H1 (cell line): ENCODE measurements around the gene ZFHX2. TPM values are rescaled to one million over a fixed set of nuclear protein-coding genes. Genes with fewer than 3 reads are reported as not detected.
A peak's percentile ranks its signal among the peaks of the same experiment; 100 is the strongest.

Experiments used
- CTCF ChIA-PET: fragments of 300-600 bp; sonication (Branson Sonifier 250); formaldehyde crosslinking; loops from one replicate; lab custom pipeline; 2021; ENCODE audit not compliant: partially characterized antibody; lab: Charles Lee
- POLR2A ChIA-PET: fragments of 300-600 bp; sonication (Branson Sonifier 250); formaldehyde crosslinking; loops from one replicate; lab custom pipeline; 2021; ENCODE audit warnings: inconsistent platforms; ENCODE audit not compliant: partially characterized antibody; lab: Charles Lee
- DNase-seq, 2 experiments: peaks; one replicate each; pipeline versions ENCODE4 v3.0.0 to v3.0.0-alpha.2; 2010 to 2022; ENCODE audit warnings: low spot score in 2 of 2, low read depth in 1 of 2, mixed read lengths in 1 of 2
- FAIRE-seq: peaks from 2 replicates; lab custom pipeline; 2011; peaks lifted over from hg19 to GRCh38; lab: Jason Lieb, UNC
- H2AFZ ChIP-seq: 2 replicates; pipeline ENCODE4 v1.8.1; 2012; ENCODE audit warnings: low read length, inconsistent platforms
- H2AK5ac ChIP-seq: 2 replicates; pipeline ENCODE4 v1.6.1; 2013; ENCODE audit warnings: low read depth, low read length
- H2BK120ac ChIP-seq: replicated peaks from 2 replicates; pipeline ENCODE3; 2013; ENCODE audit warnings: low read depth, low read length, inconsistent platforms
- H2BK12ac ChIP-seq: 2 replicates; pipeline ENCODE4 v1.6.1; 2013; ENCODE audit warnings: low read depth, low read length
- H2BK15ac ChIP-seq: 2 replicates; pipeline ENCODE4 v1.6.1; 2013; ENCODE audit warnings: low read length
- H2BK20ac ChIP-seq: 2 replicates; pipeline ENCODE4 v1.6.1; 2013; ENCODE audit warnings: low read length
- H2BK5ac ChIP-seq: 2 replicates; pipeline ENCODE4 v1.6.1; 2013; ENCODE audit warnings: low read depth, low read length
- H3K14ac ChIP-seq: 2 replicates; pipeline ENCODE4 v1.6.1; 2013; ENCODE audit warnings: inconsistent platforms; ENCODE audit not compliant: insufficient read length
- H3K18ac ChIP-seq: 2 replicates; pipeline ENCODE4 v1.6.1; 2013; ENCODE audit warnings: low read length; ENCODE audit errors: extremely low read depth
- H3K23ac ChIP-seq: 2 replicates; pipeline ENCODE4 v1.6.1; 2013; ENCODE audit warnings: inconsistent platforms; ENCODE audit not compliant: insufficient read length
- H3K23me2 ChIP-seq: 2 replicates; pipeline ENCODE4 v1.6.1; 2013; ENCODE audit warnings: low read depth, low read length
- H3K27ac ChIP-seq: 2 replicates; pipeline ENCODE4 v1.6.1; 2011; ENCODE audit warnings: low read depth, low read length, inconsistent platforms
- H3K27me3 ChIP-seq, 4 experiments: replicated peaks in 1 of 4; 1 replicate in 1 of 4; 2 replicates in 3 of 4; pipeline versions ENCODE4 v1.6.1 to v1.8.1; 2011 to 2013; ENCODE audit warnings: low read length in 3 of 4, mild to moderate bottlenecking in 3 of 4, inconsistent platforms in 2 of 4, mixed read lengths in 2 of 4, moderate library complexity in 1 of 4; ENCODE audit not compliant: control insufficient read depth in 3 of 4, insufficient read depth in 3 of 4; ENCODE audit errors: extremely low read depth in 1 of 4
- H3K36me3 ChIP-seq, 4 experiments: 2 replicates each; pipeline versions ENCODE4 v1.6.1 to v1.8.1; 2011 to 2013; ENCODE audit warnings: mild to moderate bottlenecking in 4 of 4, low read length in 3 of 4, moderate library complexity in 2 of 4, control low read depth in 1 of 4, inconsistent platforms in 1 of 4; ENCODE audit not compliant: insufficient read depth in 4 of 4, control insufficient read depth in 2 of 4
- H3K4ac ChIP-seq: replicated peaks from 2 replicates; pipeline ENCODE3; 2013; ENCODE audit warnings: low read length, low read depth, mixed read lengths, inconsistent platforms; ENCODE audit not compliant: insufficient read length
- H3K4me1 ChIP-seq, 4 experiments: replicated peaks in 1 of 4; 1 replicate in 1 of 4; 2 replicates in 3 of 4; pipeline versions ENCODE4 v1.6.1 to v1.8.1; 2011 to 2013; ENCODE audit warnings: low read length in 3 of 4, inconsistent platforms in 2 of 4, mixed read lengths in 1 of 4; ENCODE audit not compliant: insufficient read depth in 4 of 4, control insufficient read depth in 3 of 4
- H3K4me2 ChIP-seq, 2 experiments: 2 replicates each; pipeline versions ENCODE4 v1.6.1 to v1.8.1; 2011 to 2013; ENCODE audit warnings: low read depth in 2 of 2, low read length in 2 of 2, control low read depth in 1 of 2, inconsistent platforms in 1 of 2, mild to moderate bottlenecking in 1 of 2; ENCODE audit not compliant: insufficient read depth in 1 of 2
- H3K4me3 ChIP-seq, 4 experiments: fragments of 200-600, 300-600 bp in 1 of 4; sonication (generic), shearing (Covaris generic), sonication (Bioruptor Twin) in 1 of 4; 2 replicates each; pipeline versions ENCODE4 v1.5.1 to v1.8.1; 2011 to 2016; ENCODE audit warnings: low read length in 4 of 4, low read depth in 3 of 4, control low read depth in 2 of 4, inconsistent platforms in 2 of 4, mild to moderate bottlenecking in 2 of 4, mixed read lengths in 1 of 4, moderate library complexity in 1 of 4; ENCODE audit not compliant: insufficient read depth in 2 of 4; ENCODE audit errors: extremely low read depth in 1 of 4
- H3K56ac ChIP-seq: replicated peaks from 2 replicates; pipeline ENCODE3; 2013; ENCODE audit warnings: low read depth, mild to moderate bottlenecking, mixed read lengths, low read length, inconsistent platforms; ENCODE audit not compliant: insufficient read length
- H3K79me1 ChIP-seq: 2 replicates; pipeline ENCODE4 v1.6.1; 2013; ENCODE audit warnings: low read depth, low read length, control low read depth
- H3K79me2 ChIP-seq, 2 experiments: 2 replicates each; pipeline versions ENCODE4 v1.6.1 to v1.8.1; 2012 to 2013; ENCODE audit warnings: low read length in 2 of 2, mild to moderate bottlenecking in 2 of 2, inconsistent platforms in 1 of 2; ENCODE audit not compliant: insufficient read depth in 2 of 2, control insufficient read depth in 1 of 2
- H3K9ac ChIP-seq, 4 experiments: replicated peaks in 1 of 4; 1 replicate in 1 of 4; 2 replicates in 3 of 4; pipeline versions ENCODE4 v1.6.1 to v1.8.1; 2011 to 2013; ENCODE audit warnings: low read depth in 3 of 4, low read length in 3 of 4, control low read depth in 2 of 4, mild to moderate bottlenecking in 2 of 4, moderate library complexity in 2 of 4, inconsistent platforms in 1 of 4; ENCODE audit errors: extremely low read depth in 1 of 4
- H3K9me3 ChIP-seq, 2 experiments: 2 replicates each; pipeline versions ENCODE4 v1.6.1 to v1.8.1; 2012 to 2013; ENCODE audit warnings: mild to moderate bottlenecking in 2 of 2, moderate library complexity in 2 of 2, control low read depth in 1 of 2, inconsistent platforms in 1 of 2, low read depth in 1 of 2, low read length in 1 of 2, mixed read lengths in 1 of 2; ENCODE audit not compliant: insufficient read depth in 2 of 2
- H4K20me1 ChIP-seq, 2 experiments: replicated peaks in 1 of 2; 2 replicates each; pipeline versions ENCODE3 to v1.8.1; 2011 to 2013; ENCODE audit warnings: inconsistent platforms in 2 of 2, low read length in 2 of 2, mild to moderate bottlenecking in 1 of 2; ENCODE audit not compliant: insufficient read depth in 2 of 2, control insufficient read depth in 1 of 2
- H4K5ac ChIP-seq: 2 replicates; pipeline ENCODE4 v1.6.1; 2013; ENCODE audit warnings: low read length, low read depth, mixed read lengths, inconsistent platforms; ENCODE audit not compliant: insufficient read length
- H4K8ac ChIP-seq: 2 replicates; pipeline ENCODE4 v1.8.0; 2013; ENCODE audit warnings: mild to moderate bottlenecking, moderate library complexity, low read length, inconsistent platforms; ENCODE audit not compliant: insufficient read depth; ENCODE audit errors: extremely low read depth
- H4K91ac ChIP-seq: replicated peaks from 2 replicates; pipeline ENCODE3; 2013; ENCODE audit warnings: low read length, mixed read lengths, inconsistent platforms; ENCODE audit not compliant: insufficient read length
- POLR2A ChIP-seq, 2 experiments: IDR thresholded peaks; 1 replicate in 1 of 2; 2 replicates in 1 of 2; pipeline ENCODE4 v1.6.1; 2011; ENCODE audit warnings: low read depth in 2 of 2, low read length in 2 of 2, mild to moderate bottlenecking in 2 of 2; ENCODE audit errors: control extremely low read depth in 1 of 2
- RBBP5 ChIP-seq: IDR thresholded peaks from 2 replicates; pipeline ENCODE4 v1.7.1; 2012; ENCODE audit warnings: low read depth, mild to moderate bottlenecking, inconsistent platforms, low read length, moderate library complexity, borderline replicate concordance
- WGBS, 2 experiments: shearing (Covaris generic) in 1 of 2; methylation state at CpG; one replicate each; pipeline versions ENCODE4 v1.1.6 to v1.1.7; 2013 to 2015; ENCODE audit warnings: low lambda C conversion rate in 2 of 2, mixed read lengths in 2 of 2, inconsistent platforms in 1 of 2, low coverage in 1 of 2, missing lambda C conversion rate in 1 of 2; ENCODE audit not compliant: insufficient replicate concordance in 2 of 2, insufficient coverage in 1 of 2, insufficient read length in 1 of 2; ENCODE audit errors: extremely low coverage in 1 of 2, missing lambda C conversion rate in 1 of 2; 5-methylcytosine and 5-hydroxymethylcytosine counted together
- polyA plus RNA-seq, 7 experiments: library from polyadenylated mRNA; depleted of rRNA in 3 of 7; stranded (reverse) in 5 of 7; unstranded in 2 of 7; fragments of >200 nt in 5 of 7; fragments of 200-250 nt in 2 of 7; gene quantifications; 1 replicate in 5 of 7; 2 replicates in 1 of 7; 4 replicates in 1 of 7; pipeline versions ENCODE4 v1.2.1 to v1.2.3, GENCODE V29; 2011 to 2013; ENCODE audit warnings: missing spikeins in 2 of 7, mixed read lengths in 2 of 7
- total RNA-seq: library from RNA; stranded (reverse); fragmentation: NEBNext Ultra II Directional; extraction: Animal tissue kit (Norgen Biotek cat#: 25700); gene quantifications from 2 replicates; pipeline ENCODE4 v1.2.1, GENCODE V29; 2021

The ZFHX2 gene
- total and polyA plus RNA-seq, 2 of the 8 experiments (the other 6 are each of a cell fraction or from before 2014, with no cell fraction given) = 2.7 to 27.0 TPM

DNA sequence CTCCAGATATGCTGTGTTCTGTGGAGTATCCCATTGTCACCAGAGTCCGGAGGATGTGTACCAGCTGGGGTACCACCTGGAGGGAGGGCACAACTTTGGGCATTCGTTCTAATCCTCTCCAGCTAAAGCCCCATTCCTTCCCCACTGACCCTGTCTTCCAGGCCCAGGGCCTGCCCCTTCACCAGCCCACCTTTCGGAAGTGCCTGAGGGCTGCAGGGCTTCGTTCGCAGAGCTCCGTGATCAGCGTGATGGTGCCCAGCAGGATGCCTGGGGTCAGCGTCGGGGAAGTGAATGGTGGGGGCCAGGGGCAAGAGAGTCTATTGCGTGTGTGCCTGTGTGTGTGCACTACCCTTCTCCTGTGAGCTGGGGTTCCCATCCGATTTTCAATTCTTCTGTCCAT lies 14.1 kb upstream of the ZFHX2 start:
- Histone ChIP-seq H3K4me1 (peaks cover 8 to 21% (median 11%) of the 10 kb centered on the region in 4 experiments), H3K4me3 (no peak overlapping the region), H4K91ac (no peak overlapping the region), H3K9ac (no peak overlapping the region), H3K4ac (no peak overlapping the region), H4K5ac (no peak overlapping the region), H3K9me3 (no peaks in the 10 kb centered on the region), H3K14ac (no peak overlapping the region), H3K79me1 (no peaks in the 10 kb centered on the region), H2BK120ac (no peak overlapping the region), H2AFZ (no peak overlapping the region), H3K4me2 (peak overlapping the region in 1 of 2 experiments; percentile 91; a peak in 1 of 4 replicates), H2BK15ac (no peak overlapping the region), H3K23me2 (peaks cover 7% of the 10 kb centered on the region; the same call in 1 of the 2 replicates), H2BK5ac (no peak overlapping the region), H3K56ac (no peak overlapping the region), H2AK5ac (no peak overlapping the region), H3K18ac (no peak overlapping the region), H4K8ac (no peak overlapping the region), H3K23ac (no peak overlapping the region), H3K79me2 (no peaks in the 10 kb centered on the region), H3K27me3 (no peaks in the 10 kb centered on the region), H2BK12ac (no peak overlapping the region), H2BK20ac (no peak overlapping the region), H4K20me1 (peaks cover 0 to 3% of the 10 kb centered on the region in 2 experiments), H3K36me3 (peaks cover 8 to 21% (median 14%) of the 10 kb centered on the region in 4 experiments; a peak in 7 of 8 replicates), H3K27ac (no peak overlapping the region)
- 93% methylated on average over 11 of the region's 11 CpGs; no CpG with 5 or more reads in 1 of the 2 experiments for WGBS, 2 experiments
- CTCF ChIA-PET = interaction anchor here (0.6 to 70.5 kb wide), 3 partner anchors 38 to 173 kb away, joined by 4 to 2092 read pairs (median 1314); partner anchors contain the start of gene NGDN
- TF ChIP-seq POLR2A (IDR thresholded peaks at IDR 0.05; ENCODE audit: control extremely low read depth in 1 of 2, low read depth in 2 of 2, low read length in 2 of 2) (peak in 1 of 2 experiments; percentile 54; a peak in 2 of 3 replicates), RBBP5 (no peak)
- FAIRE-seq (no peak), DNase-seq (no peak)
- POLR2A ChIA-PET = interaction anchor here (5.5 to 52.7 kb wide), 3 partner anchors 8 to 87 kb away, joined by 40 to 1523 read pairs (median 944); partner anchors contain the start of genes NGDN, THTPA and ZFHX2
